Loucy (cell line): ENCODE data around the gene CD300C.

Source experiments
- H2AFZ ChIP-seq: fragments of 200-600 bp; sonication (generic); 2 replicates; pipeline ENCODE4 v1.6.0; 2016; ENCODE audit warnings: antibody characterized with exemption, mild to moderate bottlenecking, low read length, moderate library complexity
- H3F3A ChIP-seq: fragments of 200-600 bp; 2 replicates; pipeline ENCODE4 v1.6.0; 2016; ENCODE audit warnings: antibody characterized with exemption, low read depth, mild to moderate bottlenecking
- H3K27me3 ChIP-seq: fragments of 200-600 bp; sonication (generic); 2 replicates; pipeline ENCODE4 v1.6.1; 2014; ENCODE audit warnings: low read length, mild to moderate bottlenecking; ENCODE audit not compliant: insufficient read depth, poor library complexity, severe bottlenecking
- H3K36me3 ChIP-seq: fragments of 200-600 bp; sonication (generic); 2 replicates; pipeline ENCODE4 v1.6.1; 2016; ENCODE audit warnings: low read length; ENCODE audit not compliant: insufficient read depth
- H3K4me1 ChIP-seq: fragments of 200-600 bp; sonication (generic); 2 replicates; pipeline ENCODE4 v1.5.1; 2014; ENCODE audit warnings: low read length, mild to moderate bottlenecking; ENCODE audit not compliant: insufficient read depth, poor library complexity, severe bottlenecking
- H3K4me2 ChIP-seq: fragments of 200-600 bp; sonication (generic); 2 replicates; pipeline ENCODE4 v1.6.0; 2014; ENCODE audit warnings: antibody characterized with exemption, low read length, low read depth, mild to moderate bottlenecking; ENCODE audit not compliant: poor library complexity, severe bottlenecking
- H3K4me3 ChIP-seq: fragments of 200-600 bp; sonication (generic); 2 replicates; pipeline ENCODE4 v1.5.1; 2014; ENCODE audit warnings: low read length, mild to moderate bottlenecking, mixed read lengths; ENCODE audit not compliant: poor library complexity, severe bottlenecking
- H3K79me2 ChIP-seq: fragments of 200-600 bp; sonication (generic); 2 replicates; pipeline ENCODE4 v1.6.1; 2014; ENCODE audit warnings: low read length; ENCODE audit not compliant: insufficient read depth
- H3K9ac ChIP-seq: fragments of 200-600 bp; sonication (generic); 2 replicates; pipeline ENCODE4 v1.6.0; 2014; ENCODE audit warnings: mild to moderate bottlenecking, low read depth, low read length, moderate library complexity; ENCODE audit not compliant: poor library complexity, severe bottlenecking
- H3K9me2 ChIP-seq: fragments of 200-600 bp; sonication (generic); replicated peaks from 2 replicates; pipeline ENCODE4 v1.6.1; 2016; ENCODE audit warnings: low read depth, low read length, mixed read lengths
- H3K9me3 ChIP-seq: fragments of 200-600 bp; sonication (generic); 2 replicates; pipeline ENCODE4 v1.6.1; 2014; ENCODE audit warnings: mild to moderate bottlenecking, antibody characterized with exemption, low read length, low read depth; ENCODE audit not compliant: insufficient read depth
- H4K20me1 ChIP-seq: fragments of 200-600 bp; sonication (generic); 2 replicates; pipeline ENCODE4 v1.6.0; 2014; ENCODE audit warnings: antibody characterized with exemption, low read length, mild to moderate bottlenecking; ENCODE audit not compliant: insufficient read depth, poor library complexity, severe bottlenecking
- EZH2phosphoT487 ChIP-seq: fragments of 200-600 bp; IDR thresholded peaks from 2 replicates; pipeline ENCODE4 v1.6.1; 2018; ENCODE audit warnings: antibody characterized with exemption, mild to moderate bottlenecking, moderate library complexity, borderline replicate concordance
- TF ChIP-seq, protein P1 (sequence below): fragments of 200-600 bp; sonication (generic); conservative IDR thresholded peaks from 2 replicates; pipeline ENCODE4 v1.5.1; 2014; ENCODE audit warnings: mild to moderate bottlenecking, antibody characterized with exemption, low read length

Gene CD300C

DNA sequence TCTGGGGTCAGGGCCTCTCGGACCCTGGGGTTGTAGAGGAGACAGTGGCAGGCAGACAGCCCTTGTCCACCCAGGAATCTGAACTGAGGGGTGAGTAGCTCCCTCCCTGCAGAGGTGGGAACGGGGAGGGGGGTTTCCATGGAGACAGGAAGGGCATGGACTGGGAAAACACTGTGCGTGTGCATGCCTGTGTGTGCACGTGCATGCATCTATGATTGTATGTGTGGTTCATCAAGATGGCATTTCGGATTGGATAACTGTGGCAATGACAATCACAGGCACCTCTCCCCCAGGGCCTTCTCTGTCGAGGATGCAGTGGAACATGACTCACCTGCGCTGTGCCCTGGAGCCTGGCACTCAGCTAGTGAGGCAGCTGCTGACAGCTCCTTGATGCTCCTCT is 6.1 kb upstream of the CD300C start:
- no peaks in the 10 kb centered on the region for H3F3A ChIP-seq
- no peak overlapping the region for H3K4me2 ChIP-seq

DNA sequence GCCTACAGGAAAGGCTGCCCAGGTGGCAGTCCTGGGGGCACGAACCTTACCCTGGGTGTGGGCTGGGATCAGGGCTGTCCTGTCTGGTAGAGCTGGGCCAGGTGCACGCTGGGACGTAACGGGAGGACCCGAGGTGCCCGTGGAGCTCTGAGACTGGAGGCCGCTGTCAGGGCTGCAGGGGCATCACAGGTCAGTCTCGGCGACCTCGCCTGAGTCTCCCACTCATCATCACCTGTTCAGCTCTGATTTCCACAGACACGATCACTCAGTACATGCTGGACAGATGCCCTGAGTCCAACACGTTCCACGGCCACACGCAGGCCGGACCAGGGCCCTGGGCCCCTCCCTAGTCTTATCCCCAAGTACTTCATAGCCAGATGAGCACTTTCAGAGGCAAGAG is 4.7 kb upstream of the CD300C start:
- no peaks in the 10 kb centered on the region for H3K27me3 ChIP-seq
- H3K36me3 ChIP-seq, result no peaks in the 10 kb centered on the region
- H3K9me2 ChIP-seq, result no peaks in the 10 kb centered on the region
- H3K4me2 ChIP-seq, result no peak overlapping the region
- no peak for TF ChIP-seq EZH2phosphoT487
- TF ChIP-seq, protein P1, sequence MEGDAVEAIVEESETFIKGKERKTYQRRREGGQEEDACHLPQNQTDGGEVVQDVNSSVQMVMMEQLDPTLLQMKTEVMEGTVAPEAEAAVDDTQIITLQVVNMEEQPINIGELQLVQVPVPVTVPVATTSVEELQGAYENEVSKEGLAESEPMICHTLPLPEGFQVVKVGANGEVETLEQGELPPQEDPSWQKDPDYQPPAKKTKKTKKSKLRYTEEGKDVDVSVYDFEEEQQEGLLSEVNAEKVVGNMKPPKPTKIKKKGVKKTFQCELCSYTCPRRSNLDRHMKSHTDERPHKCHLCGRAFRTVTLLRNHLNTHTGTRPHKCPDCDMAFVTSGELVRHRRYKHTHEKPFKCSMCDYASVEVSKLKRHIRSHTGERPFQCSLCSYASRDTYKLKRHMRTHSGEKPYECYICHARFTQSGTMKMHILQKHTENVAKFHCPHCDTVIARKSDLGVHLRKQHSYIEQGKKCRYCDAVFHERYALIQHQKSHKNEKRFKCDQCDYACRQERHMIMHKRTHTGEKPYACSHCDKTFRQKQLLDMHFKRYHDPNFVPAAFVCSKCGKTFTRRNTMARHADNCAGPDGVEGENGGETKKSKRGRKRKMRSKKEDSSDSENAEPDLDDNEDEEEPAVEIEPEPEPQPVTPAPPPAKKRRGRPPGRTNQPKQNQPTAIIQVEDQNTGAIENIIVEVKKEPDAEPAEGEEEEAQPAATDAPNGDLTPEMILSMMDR, result no peak
- H3K79me2 ChIP-seq, result no peaks in the 10 kb centered on the region
- H3K9ac ChIP-seq, result no peak overlapping the region
- peaks cover 21% of the 10 kb centered on the region for H3K4me1 ChIP-seq
- no peaks in the 10 kb centered on the region for H3K9me3 ChIP-seq
- H3K4me3 ChIP-seq, result no peak overlapping the region
- H3F3A ChIP-seq, result no peaks in the 10 kb centered on the region
- H2AFZ ChIP-seq, result no peak overlapping the region
- no peaks in the 10 kb centered on the region for H4K20me1 ChIP-seq

More for the DNA sequence above, 6.1 kb upstream of the CD300C start:
- Histone ChIP-seq H3K27me3 (no peaks in the 10 kb centered on the region), H3K9ac (no peak overlapping the region), H3K79me2 (no peaks in the 10 kb centered on the region), H3K4me1 (peaks cover 13% of the 10 kb centered on the region), H4K20me1 (no peaks in the 10 kb centered on the region), H3K4me3 (no peak overlapping the region), H3K9me3 (no peaks in the 10 kb centered on the region), H2AFZ (no peak overlapping the region), H3K9me2 (no peaks in the 10 kb centered on the region), H3K36me3 (no peaks in the 10 kb centered on the region)
- TF ChIP-seq EZH2phosphoT487, result no peak
- TF ChIP-seq, protein P1, result no peak

DNA sequence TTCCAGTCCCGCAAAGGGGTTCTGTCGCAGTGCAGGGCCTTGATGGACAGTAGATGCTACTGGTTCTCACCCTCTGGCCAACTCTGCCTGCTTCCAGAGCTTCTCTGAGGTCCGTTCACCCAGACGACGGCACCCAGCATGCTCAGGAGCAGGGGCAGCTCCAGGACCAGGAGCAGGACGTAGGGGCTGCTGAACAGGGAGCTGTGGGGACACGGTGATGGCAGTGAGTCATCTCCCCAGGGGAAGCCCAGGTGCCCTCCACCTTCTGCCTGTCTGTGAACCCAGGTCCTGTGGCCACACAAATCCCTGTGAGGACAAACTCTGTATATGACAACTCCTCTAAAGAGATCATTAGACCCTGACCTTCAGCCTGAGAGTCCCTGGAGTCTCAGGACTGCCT is 3.4 kb upstream of the CD300C start:
- H3F3A ChIP-seq, result no peaks in the 10 kb centered on the region
- no peak overlapping the region for H3K4me2 ChIP-seq
- no peak for TF ChIP-seq EZH2phosphoT487
- TF ChIP-seq, protein P1, result no peak
- no peak overlapping the region for H3K9ac ChIP-seq
- no peaks in the 10 kb centered on the region for H3K9me3 ChIP-seq
- H4K20me1 ChIP-seq, result no peaks in the 10 kb centered on the region
- no peak overlapping the region for H2AFZ ChIP-seq
- H3K4me3 ChIP-seq, result no peak overlapping the region
- H3K4me1 ChIP-seq, result peaks cover 24% of the 10 kb centered on the region
- H3K79me2 ChIP-seq, result no peaks in the 10 kb centered on the region
- H3K36me3 ChIP-seq, result no peaks in the 10 kb centered on the region
- H3K27me3 ChIP-seq, result no peaks in the 10 kb centered on the region
- no peaks in the 10 kb centered on the region for H3K9me2 ChIP-seq
